H9 (cell line): Measurements from ENCODE around the gene BRWD1. TPM values are rescaled to one million over a fixed set of nuclear protein-coding genes. Genes with fewer than 3 reads are reported as not detected.

Experiments
- DNase-seq: peaks from one replicate; pipeline ENCODE4 v3.0.0-alpha.2; 2017
- H2AFZ ChIP-seq: one replicate; pipeline ENCODE4 v1.6.1; 2013; ENCODE audit warnings: mild to moderate bottlenecking, low read length, control low read depth, moderate library complexity
- H2AK5ac ChIP-seq: 2 replicates; pipeline ENCODE4 v1.6.1; 2013; ENCODE audit warnings: low read length, control low read depth, mixed read lengths; ENCODE audit not compliant: insufficient read length
- H2BK120ac ChIP-seq: one replicate; pipeline ENCODE4 v1.6.1; 2013; ENCODE audit warnings: low read depth, mild to moderate bottlenecking, low read length, control low read depth, inconsistent platforms; ENCODE audit not compliant: poor library complexity, severe bottlenecking
- H2BK12ac ChIP-seq: 2 replicates; pipeline ENCODE4 v1.6.1; 2013; ENCODE audit warnings: low read length, control low read depth, mixed read lengths, low read depth; ENCODE audit not compliant: insufficient read length
- H2BK15ac ChIP-seq: 2 replicates; pipeline ENCODE4 v1.6.1; 2013; ENCODE audit warnings: low read depth, low read length, control low read depth
- H2BK20ac ChIP-seq: one replicate; pipeline ENCODE4 v1.6.1; 2013; ENCODE audit warnings: low read depth, mild to moderate bottlenecking, low read length, control low read depth, inconsistent platforms; ENCODE audit not compliant: poor library complexity, severe bottlenecking
- H2BK5ac ChIP-seq: 2 replicates; pipeline ENCODE4 v1.6.1; 2013; ENCODE audit warnings: low read length, control low read depth, mixed read lengths; ENCODE audit not compliant: insufficient read length
- H3K14ac ChIP-seq: 2 replicates; pipeline ENCODE4 v1.6.1; 2013; ENCODE audit warnings: low read length, control low read depth; ENCODE audit not compliant: insufficient read depth
- H3K18ac ChIP-seq: 2 replicates; pipeline ENCODE4 v1.6.1; 2013; ENCODE audit warnings: low read depth, mild to moderate bottlenecking, mixed read lengths, low read length, control low read depth; ENCODE audit not compliant: insufficient read length
- H3K23ac ChIP-seq: 2 replicates; pipeline ENCODE4 v1.6.1; 2013; ENCODE audit warnings: low read length, control low read depth, mixed read lengths, low read depth; ENCODE audit not compliant: insufficient read length
- H3K23me2 ChIP-seq: 2 replicates; pipeline ENCODE4 v1.6.1; 2013; ENCODE audit warnings: low read depth, mild to moderate bottlenecking, mixed read lengths, low read length, control low read depth; ENCODE audit not compliant: insufficient read length, poor library complexity, severe bottlenecking
- H3K27ac ChIP-seq: 2 replicates; pipeline ENCODE4 v1.5.1; 2013; ENCODE audit warnings: low read length, control low read depth, mixed read lengths, low read depth; ENCODE audit not compliant: insufficient read length
- H3K27me3 ChIP-seq: 2 replicates; pipeline ENCODE4 v1.6.1; 2013; ENCODE audit warnings: low read length, control low read depth, inconsistent platforms; ENCODE audit not compliant: insufficient read depth
- H3K4ac ChIP-seq: 2 replicates; pipeline ENCODE4 v1.6.1; 2013; ENCODE audit warnings: low read depth, mild to moderate bottlenecking, control low read depth, inconsistent platforms, low read length, moderate library complexity
- H3K4me1 ChIP-seq: 2 replicates; pipeline ENCODE4 v1.6.1; 2013; ENCODE audit warnings: low read length, control low read depth, inconsistent platforms; ENCODE audit not compliant: insufficient read depth
- H3K4me2 ChIP-seq: 2 replicates; pipeline ENCODE4 v1.6.1; 2013; ENCODE audit warnings: low read length, control low read depth, mixed read lengths; ENCODE audit not compliant: insufficient read length, insufficient read depth
- H3K56ac ChIP-seq: 2 replicates; pipeline ENCODE4 v1.6.1; 2013; ENCODE audit warnings: low read depth, mild to moderate bottlenecking, mixed read lengths, low read length, control low read depth; ENCODE audit not compliant: insufficient read length
- H3K79me1 ChIP-seq: 2 replicates; pipeline ENCODE4 v1.6.1; 2013; ENCODE audit warnings: low read depth, mild to moderate bottlenecking, moderate library complexity, low read length, control low read depth, inconsistent platforms; ENCODE audit not compliant: insufficient read depth, poor library complexity, severe bottlenecking
- H3K79me2 ChIP-seq: 2 replicates; pipeline ENCODE4 v1.6.1; 2013; ENCODE audit warnings: low read length, control low read depth, inconsistent platforms; ENCODE audit not compliant: insufficient read depth
- H3K9ac ChIP-seq: 2 replicates; pipeline ENCODE4 v1.6.1; 2013; ENCODE audit warnings: low read length, control low read depth, mixed read lengths; ENCODE audit not compliant: insufficient read length; ENCODE audit errors: extremely low read depth
- H3K9me3 ChIP-seq: one replicate; pipeline ENCODE4 v1.6.1; 2013; ENCODE audit warnings: low read depth, low read length, inconsistent platforms; ENCODE audit not compliant: control insufficient read depth
- H3T11ph ChIP-seq: one replicate; pipeline ENCODE4 v1.6.1; 2013; ENCODE audit warnings: mild to moderate bottlenecking, low read length, control low read depth, inconsistent platforms
- H4K20me1 ChIP-seq: one replicate; pipeline ENCODE4 v1.6.1; 2013; ENCODE audit not compliant: control insufficient read depth, insufficient read length, insufficient read depth
- H4K5ac ChIP-seq: 2 replicates; pipeline ENCODE4 v1.6.1; 2013; ENCODE audit warnings: low read depth, mild to moderate bottlenecking, mixed read lengths, low read length, control low read depth; ENCODE audit not compliant: insufficient read length
- H4K8ac ChIP-seq: replicated peaks from 2 replicates; pipeline ENCODE4 v1.6.1; 2013; ENCODE audit warnings: low read length, control low read depth, mixed read lengths, low read depth; ENCODE audit not compliant: insufficient read length
- H4K91ac ChIP-seq: 2 replicates; pipeline ENCODE4 v1.6.1; 2013; ENCODE audit warnings: low read depth, mild to moderate bottlenecking, moderate library complexity, mixed read lengths, low read length, control low read depth; ENCODE audit not compliant: insufficient read length
- H3K27ac Mint-ChIP-seq, 3 experiments: 2 replicates in 2 of 3; 3 replicates in 1 of 3; pipeline ENCODE4 v1.8.0; 2020 to 2021; ENCODE audit warnings: mixed read lengths in 3 of 3, mild to moderate bottlenecking in 1 of 3, moderate library complexity in 1 of 3
- H3K27me3 Mint-ChIP-seq: 2 replicates; pipeline ENCODE4 v1.8.0; 2021; ENCODE audit warnings: low read depth, mild to moderate bottlenecking, moderate library complexity, mixed read lengths
- H3K36me3 Mint-ChIP-seq, 3 experiments: 2 replicates in 2 of 3; 3 replicates in 1 of 3; pipeline ENCODE4 v1.8.0; 2020 to 2021; ENCODE audit warnings: low read depth in 3 of 3, mixed read lengths in 3 of 3; ENCODE audit not compliant: insufficient read depth in 1 of 3
- H3K4me1 Mint-ChIP-seq, 2 experiments: 2 replicates each; pipeline ENCODE4 v1.8.0; 2020; ENCODE audit warnings: mixed read lengths in 2 of 2
- H3K4me3 Mint-ChIP-seq, 2 experiments: 2 replicates in 1 of 2; 3 replicates in 1 of 2; pipeline ENCODE4 v1.8.0; 2020 to 2021; ENCODE audit warnings: mild to moderate bottlenecking in 2 of 2, mixed read lengths in 2 of 2, moderate library complexity in 1 of 2
- H3K9me3 Mint-ChIP-seq, 2 experiments: 2 replicates in 1 of 2; 3 replicates in 1 of 2; pipeline ENCODE4 v1.8.0; 2020; ENCODE audit warnings: mild to moderate bottlenecking in 2 of 2, mixed read lengths in 2 of 2, moderate library complexity in 1 of 2
- WGBS: extraction: QIAGEN DNeasy Blood & Tissue Kit; methylation state at CpG from one replicate; pipeline ENCODE4 v1.1.7; 2013; ENCODE audit warnings: missing lambda C conversion rate, low lambda C conversion rate, mixed read lengths; ENCODE audit not compliant: insufficient read length; ENCODE audit errors: extremely low coverage; 5-methylcytosine and 5-hydroxymethylcytosine counted together
- total RNA-seq: library from RNA; stranded (reverse); gene quantifications from 2 replicates; pipeline ENCODE4 v1.2.1, GENCODE V29; 2021
- TF ChIP-seq, protein P1 (sequence below): fragments of 200-600 bp; sonication (generic); conservative IDR thresholded peaks from 3 replicates; pipeline ENCODE4 v1.8.0; 2021; ENCODE audit warnings: antibody characterized with exemption, mild to moderate bottlenecking

Gene BRWD1
- total RNA-seq, 1 experiment from 2014 or later: 48.4 TPM

DNA sequence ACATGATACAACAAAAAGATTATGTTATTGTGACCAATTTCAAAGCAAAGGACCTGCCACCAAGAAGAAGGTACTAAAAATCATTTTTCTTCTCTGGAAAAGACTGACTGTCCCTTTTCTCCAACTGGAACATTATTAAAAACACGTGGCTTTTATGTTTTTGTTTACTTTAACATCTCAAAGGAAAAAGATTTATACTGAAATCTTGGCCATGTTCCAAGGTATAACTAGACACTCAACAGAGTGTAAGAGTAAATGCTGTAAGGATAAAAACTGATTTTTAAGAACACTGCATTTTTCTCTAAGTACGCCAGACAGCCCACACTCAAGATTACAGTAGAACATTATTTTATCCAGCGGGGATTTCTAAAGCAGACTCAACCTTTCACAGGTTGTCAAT is 62.1 kb downstream of the BRWD1 start:
- H3K27ac ChIP-seq: no peak overlapping the region
- Mint-ChIP-seq H3K27ac (no peak overlapping the region), H3K27me3 (no peaks in the 10 kb centered on the region), H3K9me3 (no peaks in the 10 kb centered on the region), H3K36me3 (peaks cover 8 to 70% (median 69%) of the 10 kb centered on the region in 3 experiments; a peak in 6 of 7 replicates), H3K4me1 (no peaks in the 10 kb centered on the region), H3K4me3 (no peak overlapping the region)
- no peak overlapping the region for H2BK12ac ChIP-seq
- H3K4me1 ChIP-seq: no peaks in the 10 kb centered on the region
- no peaks in the 10 kb centered on the region for H3K79me1 ChIP-seq
- no peak overlapping the region for H2BK15ac ChIP-seq
- no peak overlapping the region for H2BK120ac ChIP-seq
- no peaks in the 10 kb centered on the region for H4K20me1 ChIP-seq
- no peak overlapping the region for H2BK5ac ChIP-seq
- no peak for DNase-seq
- H4K5ac ChIP-seq: no peak overlapping the region
- no peaks in the 10 kb centered on the region for H3K27me3 ChIP-seq
- no peak overlapping the region for H3K23ac ChIP-seq
- H4K8ac ChIP-seq: no peak overlapping the region
- H2AFZ ChIP-seq: no peak overlapping the region
- no peak overlapping the region for H3K18ac ChIP-seq
- H2AK5ac ChIP-seq: no peak overlapping the region
- H3K4me2 ChIP-seq: no peak overlapping the region
- H2BK20ac ChIP-seq: no peak overlapping the region
- H3K56ac ChIP-seq: no peak overlapping the region
- no peak overlapping the region for H3K14ac ChIP-seq
- no peak overlapping the region for H3T11ph ChIP-seq
- H3K4ac ChIP-seq: no peak overlapping the region
- no peak overlapping the region for H3K9ac ChIP-seq
- no CpG with 5 or more reads among the region's 3 CpGs for WGBS
- H3K79me2 ChIP-seq: no peaks in the 10 kb centered on the region
- TF ChIP-seq, protein P1, sequence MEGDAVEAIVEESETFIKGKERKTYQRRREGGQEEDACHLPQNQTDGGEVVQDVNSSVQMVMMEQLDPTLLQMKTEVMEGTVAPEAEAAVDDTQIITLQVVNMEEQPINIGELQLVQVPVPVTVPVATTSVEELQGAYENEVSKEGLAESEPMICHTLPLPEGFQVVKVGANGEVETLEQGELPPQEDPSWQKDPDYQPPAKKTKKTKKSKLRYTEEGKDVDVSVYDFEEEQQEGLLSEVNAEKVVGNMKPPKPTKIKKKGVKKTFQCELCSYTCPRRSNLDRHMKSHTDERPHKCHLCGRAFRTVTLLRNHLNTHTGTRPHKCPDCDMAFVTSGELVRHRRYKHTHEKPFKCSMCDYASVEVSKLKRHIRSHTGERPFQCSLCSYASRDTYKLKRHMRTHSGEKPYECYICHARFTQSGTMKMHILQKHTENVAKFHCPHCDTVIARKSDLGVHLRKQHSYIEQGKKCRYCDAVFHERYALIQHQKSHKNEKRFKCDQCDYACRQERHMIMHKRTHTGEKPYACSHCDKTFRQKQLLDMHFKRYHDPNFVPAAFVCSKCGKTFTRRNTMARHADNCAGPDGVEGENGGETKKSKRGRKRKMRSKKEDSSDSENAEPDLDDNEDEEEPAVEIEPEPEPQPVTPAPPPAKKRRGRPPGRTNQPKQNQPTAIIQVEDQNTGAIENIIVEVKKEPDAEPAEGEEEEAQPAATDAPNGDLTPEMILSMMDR: no peak
- H3K23me2 ChIP-seq: no peaks in the 10 kb centered on the region
- no peak overlapping the region for H4K91ac ChIP-seq
- H3K9me3 ChIP-seq: no peaks in the 10 kb centered on the region
